Neuronal stem cell (in vitro differentiated cells): Measurements from ENCODE around the gene RAB3IP.

ENCODE experiments used
- DNase-seq: peaks from one replicate; pipeline ENCODE4 v3.0.0-alpha.2; 2013; ENCODE audit warnings: low spot score
- H2AFZ ChIP-seq: one replicate; pipeline ENCODE4 v1.6.1; 2013; ENCODE audit warnings: mild to moderate bottlenecking, low read length, inconsistent platforms
- H2AK5ac ChIP-seq: 2 replicates; pipeline ENCODE4 v1.6.1; 2013; ENCODE audit warnings: low read depth, mild to moderate bottlenecking, inconsistent platforms, low read length, moderate library complexity, mixed read lengths
- H2BK120ac ChIP-seq: 2 replicates; pipeline ENCODE4 v1.6.1; 2013; ENCODE audit warnings: low read depth, mild to moderate bottlenecking, inconsistent platforms, low read length, moderate library complexity, mixed read lengths
- H2BK12ac ChIP-seq: one replicate; pipeline ENCODE4 v1.6.1; 2013; ENCODE audit warnings: low read length, inconsistent platforms
- H2BK15ac ChIP-seq: 2 replicates; pipeline ENCODE4 v1.6.1; 2013; ENCODE audit warnings: mild to moderate bottlenecking, low read length, inconsistent platforms, mixed read lengths
- H2BK5ac ChIP-seq: one replicate; pipeline ENCODE4 v1.6.1; 2013; ENCODE audit warnings: inconsistent platforms, mild to moderate bottlenecking, low read length, moderate library complexity
- H3K14ac ChIP-seq: one replicate; pipeline ENCODE4 v1.6.1; 2013; ENCODE audit warnings: low read length, inconsistent platforms
- H3K18ac ChIP-seq: 2 replicates; pipeline ENCODE4 v1.6.1; 2013; ENCODE audit warnings: low read length, inconsistent platforms
- H3K23ac ChIP-seq: 2 replicates; pipeline ENCODE4 v1.6.1; 2013; ENCODE audit warnings: low read depth, mild to moderate bottlenecking, mixed read lengths, low read length, inconsistent platforms; ENCODE audit not compliant: poor library complexity
- H3K27ac ChIP-seq: replicated peaks from 3 replicates; pipeline ENCODE4 v1.5.1; 2013; ENCODE audit warnings: low read length, inconsistent platforms
- H3K27me3 ChIP-seq, 3 experiments: 2 replicates each; pipeline ENCODE4 v1.6.1; 2013; ENCODE audit warnings: low read length in 3 of 3, mild to moderate bottlenecking in 2 of 3, inconsistent platforms in 1 of 3, low read depth in 1 of 3, mixed read lengths in 1 of 3, moderate library complexity in 1 of 3; ENCODE audit not compliant: control insufficient read depth in 3 of 3, insufficient read depth in 3 of 3
- H3K36me3 ChIP-seq, 2 donors: replicated peaks in 1 of 2; 2 replicates each; pipeline ENCODE4 v1.6.1; 2013; ENCODE audit warnings: low read length in 2 of 2; ENCODE audit not compliant: control insufficient read depth in 2 of 2, insufficient read depth in 2 of 2
- H3K4ac ChIP-seq: 2 replicates; pipeline ENCODE4 v1.6.1; 2013; ENCODE audit warnings: inconsistent platforms, mild to moderate bottlenecking, low read length, moderate library complexity
- H3K4me1 ChIP-seq, 2 donors: 1 replicate in 1 of 2; 2 replicates in 1 of 2; pipeline ENCODE4 v1.6.1; 2013; ENCODE audit warnings: low read length in 2 of 2, low read depth in 1 of 2; ENCODE audit not compliant: control insufficient read depth in 2 of 2, insufficient read depth in 1 of 2
- H3K4me2 ChIP-seq: one replicate; pipeline ENCODE4 v1.6.1; 2013; ENCODE audit warnings: mild to moderate bottlenecking, low read length, inconsistent platforms; ENCODE audit not compliant: insufficient read depth, poor library complexity, severe bottlenecking
- H3K4me3 ChIP-seq, 2 donors: 2 replicates each; pipeline ENCODE4 v1.5.1; 2013; ENCODE audit warnings: low read length in 2 of 2, mild to moderate bottlenecking in 2 of 2, inconsistent platforms in 1 of 2, moderate library complexity in 1 of 2
- H3K79me1 ChIP-seq: one replicate; pipeline ENCODE4 v1.6.1; 2013; ENCODE audit warnings: low read depth, mild to moderate bottlenecking, inconsistent platforms, low read length, moderate library complexity
- H3K9ac ChIP-seq: one replicate; pipeline ENCODE4 v1.6.1; 2013; ENCODE audit warnings: mild to moderate bottlenecking, low read depth, low read length, inconsistent platforms; ENCODE audit not compliant: poor library complexity
- H3K9me3 ChIP-seq, 2 donors: replicated peaks in 1 of 2; 2 replicates each; pipeline versions ENCODE3 to v1.6.1; 2013; ENCODE audit warnings: low read length in 2 of 2, mild to moderate bottlenecking in 2 of 2, inconsistent platforms in 1 of 2, low read depth in 1 of 2, mixed read lengths in 1 of 2, moderate library complexity in 1 of 2; ENCODE audit not compliant: control insufficient read depth in 2 of 2, insufficient read depth in 1 of 2
- H4K8ac ChIP-seq: one replicate; pipeline ENCODE4 v1.6.1; 2013; ENCODE audit warnings: low read depth, mild to moderate bottlenecking, inconsistent platforms, low read length, moderate library complexity
- H4K91ac ChIP-seq: one replicate; pipeline ENCODE4 v1.6.1; 2013; ENCODE audit warnings: low read length, low read depth, mild to moderate bottlenecking, inconsistent platforms; ENCODE audit not compliant: poor library complexity
- WGBS, 2 donors: extraction: QIAGEN DNeasy Blood & Tissue Kit; methylation state at CpG; one replicate each; pipeline ENCODE4 v1.1.7; 2013; ENCODE audit warnings: missing lambda C conversion rate in 2 of 2, mixed read lengths in 1 of 2; ENCODE audit not compliant: insufficient read length in 2 of 2, insufficient replicate concordance in 1 of 2; ENCODE audit errors: extremely low coverage in 2 of 2; 5-methylcytosine and 5-hydroxymethylcytosine counted together

RAB3IP gene

GRCh38 chr12:69824966-69825560, 86.4 kb downstream of the RAB3IP start, which contains the start of gene MYRFL:
MYRFL (plus strand) TSS chr12:69825227; CDS start chr12:69825518, 291 bp downstream.
- no peak within 1 kb of the TSS for H2AK5ac ChIP-seq
- H2BK12ac ChIP-seq, result no peak within 1 kb of the TSS
- H3K36me3 ChIP-seq, result no peaks in the 10 kb centered on the region
- no CpG with 5 or more reads among the region's 5 CpGs for WGBS, 2 donors
- H4K8ac ChIP-seq, result no peak within 1 kb of the TSS
- H2BK15ac ChIP-seq, result no peak within 1 kb of the TSS
- no peak within 1 kb of the TSS for H4K91ac ChIP-seq
- no peaks in the 10 kb centered on the region for H3K9me3 ChIP-seq
- no peak within 1 kb of the TSS for H3K4me2 ChIP-seq
- H3K9ac ChIP-seq, result no peak within 1 kb of the TSS
- no peak within 1 kb of the TSS for H3K27ac ChIP-seq
- H3K18ac ChIP-seq, result no peak within 1 kb of the TSS
- H3K14ac ChIP-seq, result no peak within 1 kb of the TSS
- H3K4me1 ChIP-seq, result no peaks in the 10 kb centered on the region
- no peak within 1 kb of the TSS for H2BK5ac ChIP-seq
- H3K4ac ChIP-seq, result no peak within 1 kb of the TSS
- H2BK120ac ChIP-seq, result no peak within 1 kb of the TSS
- no peaks in the 10 kb centered on the region for H3K27me3 ChIP-seq
- H3K4me3 ChIP-seq, result no peak within 1 kb of the TSS
- H2AFZ ChIP-seq, result no peak within 1 kb of the TSS
- no peak within 1 kb of the TSS for H3K23ac ChIP-seq
- H3K79me1 ChIP-seq, result no peaks in the 10 kb centered on the region
- DNase-seq, result no peak

DNA sequence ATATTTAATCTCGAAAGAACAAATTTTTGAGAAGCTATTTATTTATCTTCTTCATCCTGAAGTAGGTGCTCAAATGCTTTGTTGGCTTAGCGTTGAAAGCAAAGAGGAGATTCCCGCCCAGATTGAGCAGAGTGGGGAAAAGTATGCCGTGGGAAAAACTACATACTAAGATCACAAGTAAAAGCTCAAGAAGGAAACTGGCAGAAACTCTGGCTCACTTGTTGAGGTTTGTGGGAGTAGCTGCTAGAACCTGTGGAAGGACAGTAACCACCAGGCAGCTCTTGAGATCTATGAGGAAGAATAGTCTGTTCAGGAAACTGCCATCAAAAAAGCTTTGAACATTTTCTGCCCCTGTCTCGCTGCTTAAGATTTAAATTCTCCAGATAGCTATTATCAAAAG, 90.2 kb downstream of the RAB3IP start:
- Histone ChIP-seq H3K27ac (no peak overlapping the region), H3K4me3 (no peak overlapping the region), H4K91ac (no peak overlapping the region), H2BK120ac (no peak overlapping the region), H4K8ac (no peak overlapping the region), H2BK12ac (no peak overlapping the region), H3K4me1 (no peaks in the 10 kb centered on the region), H3K9ac (no peak overlapping the region), H2AFZ (no peak overlapping the region), H3K79me1 (no peaks in the 10 kb centered on the region), H3K4ac (no peak overlapping the region), H3K36me3 (no peaks in the 10 kb centered on the region), H3K4me2 (no peak overlapping the region), H3K23ac (no peak overlapping the region), H2AK5ac (no peak overlapping the region), H2BK15ac (no peak overlapping the region), H3K9me3 (no peaks in the 10 kb centered on the region), H3K27me3 (no peaks in the 10 kb centered on the region), H3K18ac (no peak overlapping the region), H3K14ac (no peak overlapping the region), H2BK5ac (no peak overlapping the region)
- WGBS, 2 donors, result no CpG with 5 or more reads among the region's 5 CpGs
- DNase-seq, result no peak

GRCh38 chr12:69833696-69834095, 95.0 kb downstream of the RAB3IP start:
- WGBS, 2 donors, result no CpG with 5 or more reads among the region's 2 CpGs
- Histone ChIP-seq H3K27ac (no peak overlapping the region), H3K4me1 (peaks cover 0 to 1% of the 10 kb centered on the region in 2 donors), H2AFZ (no peak overlapping the region), H3K14ac (no peak overlapping the region), H3K27me3 (no peaks in the 10 kb centered on the region), H4K91ac (no peak overlapping the region), H2BK15ac (no peak overlapping the region), H3K23ac (no peak overlapping the region), H2BK5ac (no peak overlapping the region), H2AK5ac (no peak overlapping the region), H3K4ac (no peak overlapping the region), H3K79me1 (no peaks in the 10 kb centered on the region), H3K4me3 (no peak overlapping the region), H3K9me3 (no peaks in the 10 kb centered on the region), H4K8ac (no peak overlapping the region), H3K9ac (no peak overlapping the region), H2BK120ac (no peak overlapping the region), H3K36me3 (no peaks in the 10 kb centered on the region), H3K4me2 (no peak overlapping the region), H2BK12ac (no peak overlapping the region), H3K18ac (no peak overlapping the region)
- DNase-seq, result no peak

DNA sequence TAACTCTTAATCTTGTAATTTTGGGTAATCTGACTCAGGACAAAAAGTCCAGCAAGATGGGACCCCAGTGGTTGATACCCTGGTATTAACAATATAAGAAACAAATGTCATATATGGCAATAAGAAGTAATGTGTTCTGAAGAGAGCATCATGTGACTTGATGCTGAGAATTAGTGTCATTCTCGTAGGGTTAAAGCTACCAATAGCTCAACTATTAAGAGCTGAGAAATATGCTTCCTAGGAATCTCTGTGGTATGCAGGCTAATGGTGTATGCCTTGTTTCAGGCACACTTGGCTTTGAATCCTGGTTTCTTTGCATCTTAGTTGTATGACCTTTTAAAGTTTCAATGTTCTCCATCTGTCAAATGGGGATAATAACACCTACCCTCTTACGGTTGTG, 95.5 kb downstream of the RAB3IP start:
- H4K8ac ChIP-seq, result no peak overlapping the region
- H4K91ac ChIP-seq, result no peak overlapping the region
- no peak overlapping the region for H3K4ac ChIP-seq
- no peak overlapping the region for H3K4me3 ChIP-seq
- H2BK120ac ChIP-seq, result no peak overlapping the region
- no peak overlapping the region for H2BK12ac ChIP-seq
- H2BK15ac ChIP-seq, result no peak overlapping the region
- no peak overlapping the region for H3K9ac ChIP-seq
- H2BK5ac ChIP-seq, result no peak overlapping the region
- WGBS, 2 donors, result no CpG with 5 or more reads among the region's 2 CpGs
- no peaks in the 10 kb centered on the region for H3K27me3 ChIP-seq
- no peak overlapping the region for H3K23ac ChIP-seq
- H3K4me2 ChIP-seq, result no peak overlapping the region
- no peak overlapping the region for H2AK5ac ChIP-seq
- no peaks in the 10 kb centered on the region for H3K36me3 ChIP-seq
- peaks cover 0 to 1% of the 10 kb centered on the region in 2 donors for H3K4me1 ChIP-seq
- H3K14ac ChIP-seq, result no peak overlapping the region
- H2AFZ ChIP-seq, result no peak overlapping the region
- H3K27ac ChIP-seq, result no peak overlapping the region
- DNase-seq, result no peak
- H3K9me3 ChIP-seq, result no peaks in the 10 kb centered on the region
- H3K79me1 ChIP-seq, result no peaks in the 10 kb centered on the region
- no peak overlapping the region for H3K18ac ChIP-seq
